GM13977 (cell line): Measurements from ENCODE around the gene STRA8.
"Not testable (repeated sequence)": the region's sequence is repeated elsewhere in the genome, so short reads cannot be mapped to it uniquely, and the experiment has no call there.

Experiments used
- DNase-seq: peaks from one replicate; pipeline ENCODE4 v3.0.0; 2012; ENCODE audit warnings: low spot score
- in situ Hi-C: fragments of 300-500 bp; cut with MboI; formaldehyde crosslinking; loops from one replicate; pipeline ENCODE4 v1.12.0; 2022; ENCODE audit warnings: low sequenced_read_pairs, low pct_unique_long_range_greater_than_20kb, mixed read lengths, inconsistent platforms; ENCODE audit not compliant: unreplicated experiment
- TF ChIP-seq, protein P1 (sequence below): IDR thresholded peaks from 2 replicates; pipeline ENCODE4 v1.5.1; 2012; ENCODE audit warnings: mild to moderate bottlenecking, control low read depth; ENCODE audit not compliant: insufficient read depth; ENCODE audit errors: extremely low read depth, missing control alignments

Gene STRA8

DNA sequence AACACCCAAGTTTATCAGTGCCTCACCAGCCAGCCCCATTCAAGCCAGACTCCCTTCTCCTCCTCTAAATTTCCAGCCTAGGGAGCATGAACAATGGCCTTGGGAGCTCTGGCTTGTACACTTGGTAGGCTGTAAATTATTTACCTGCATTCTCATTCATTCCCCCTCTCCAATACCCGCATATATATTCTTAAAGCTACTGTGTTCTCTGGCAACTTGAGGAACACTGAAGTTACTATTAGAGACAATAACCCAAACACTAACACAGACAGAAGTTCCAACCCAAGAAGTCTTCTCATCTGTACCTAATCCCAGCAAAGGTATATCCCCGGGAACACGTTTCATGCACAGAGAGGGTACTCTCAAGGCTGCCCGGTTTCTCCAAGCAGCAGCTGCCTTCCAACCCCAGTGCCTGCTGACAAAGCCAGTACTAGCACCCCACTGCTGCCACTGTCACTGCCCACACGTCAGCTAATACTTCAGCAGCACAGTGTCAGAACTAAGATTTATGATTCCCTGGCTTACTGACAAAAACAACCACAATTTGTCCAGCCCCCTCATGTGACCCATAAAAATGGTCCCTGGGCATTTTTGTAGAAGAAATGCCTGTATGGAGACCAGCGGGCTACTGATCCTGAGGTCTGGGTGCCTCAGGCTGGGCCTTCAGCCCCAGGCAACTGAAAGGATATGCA lies 25.4 kb upstream of the STRA8 start:
- in situ Hi-C loops, result no loop called here
- TF ChIP-seq, protein P1, sequence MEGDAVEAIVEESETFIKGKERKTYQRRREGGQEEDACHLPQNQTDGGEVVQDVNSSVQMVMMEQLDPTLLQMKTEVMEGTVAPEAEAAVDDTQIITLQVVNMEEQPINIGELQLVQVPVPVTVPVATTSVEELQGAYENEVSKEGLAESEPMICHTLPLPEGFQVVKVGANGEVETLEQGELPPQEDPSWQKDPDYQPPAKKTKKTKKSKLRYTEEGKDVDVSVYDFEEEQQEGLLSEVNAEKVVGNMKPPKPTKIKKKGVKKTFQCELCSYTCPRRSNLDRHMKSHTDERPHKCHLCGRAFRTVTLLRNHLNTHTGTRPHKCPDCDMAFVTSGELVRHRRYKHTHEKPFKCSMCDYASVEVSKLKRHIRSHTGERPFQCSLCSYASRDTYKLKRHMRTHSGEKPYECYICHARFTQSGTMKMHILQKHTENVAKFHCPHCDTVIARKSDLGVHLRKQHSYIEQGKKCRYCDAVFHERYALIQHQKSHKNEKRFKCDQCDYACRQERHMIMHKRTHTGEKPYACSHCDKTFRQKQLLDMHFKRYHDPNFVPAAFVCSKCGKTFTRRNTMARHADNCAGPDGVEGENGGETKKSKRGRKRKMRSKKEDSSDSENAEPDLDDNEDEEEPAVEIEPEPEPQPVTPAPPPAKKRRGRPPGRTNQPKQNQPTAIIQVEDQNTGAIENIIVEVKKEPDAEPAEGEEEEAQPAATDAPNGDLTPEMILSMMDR, result no peak
- DNase-seq, result no peak

DNA sequence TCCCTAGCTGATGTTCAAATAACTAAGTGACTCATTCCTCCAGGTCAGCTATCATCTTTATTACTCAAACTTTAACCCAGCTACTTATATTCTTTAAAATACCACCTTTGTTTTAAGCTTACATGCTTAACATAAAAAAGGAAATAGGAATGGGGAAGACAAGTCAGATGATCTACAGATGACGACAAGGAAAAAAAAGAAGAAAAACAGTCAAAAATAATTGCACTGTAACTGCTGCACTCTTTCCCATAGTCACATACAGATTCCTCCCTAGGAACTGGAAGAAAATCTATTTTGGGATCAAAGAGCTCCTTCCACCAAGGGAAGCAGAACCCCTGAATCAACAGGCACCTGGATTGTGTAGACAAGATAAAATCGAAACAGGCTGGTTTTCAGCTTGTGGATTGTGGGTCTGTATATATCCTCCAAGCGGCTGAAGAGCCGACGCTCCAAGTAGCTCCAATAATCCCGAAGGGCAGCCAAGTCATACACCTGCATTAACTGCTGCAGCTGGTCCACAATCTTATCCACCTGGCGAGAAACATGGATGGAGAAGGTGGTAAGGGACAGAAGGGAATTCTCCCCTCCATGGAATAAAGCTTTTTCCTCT lies 24.3 kb upstream of the STRA8 start:
- TF ChIP-seq, protein P1, result no peak
- DNase-seq, result no peak
- in situ Hi-C loops, result no loop called here

DNA sequence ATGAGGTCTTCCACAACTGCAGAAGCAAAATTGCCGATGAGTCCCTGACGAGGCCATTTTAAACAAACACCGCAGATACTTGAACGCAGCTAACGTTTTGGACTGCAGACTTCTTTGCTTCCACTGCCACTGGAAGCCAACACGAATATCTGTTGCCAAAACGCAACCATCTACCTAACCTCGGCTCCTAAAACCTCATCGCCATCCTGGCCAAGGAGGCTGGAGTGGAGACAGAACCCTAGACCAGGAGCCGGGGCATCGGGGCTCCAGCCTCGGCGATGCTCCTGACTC lies 22.8 kb upstream of the STRA8 start:
- in situ Hi-C loops, result no loop called here
- TF ChIP-seq, protein P1, result no peak
- DNase-seq, result no peak

DNA sequence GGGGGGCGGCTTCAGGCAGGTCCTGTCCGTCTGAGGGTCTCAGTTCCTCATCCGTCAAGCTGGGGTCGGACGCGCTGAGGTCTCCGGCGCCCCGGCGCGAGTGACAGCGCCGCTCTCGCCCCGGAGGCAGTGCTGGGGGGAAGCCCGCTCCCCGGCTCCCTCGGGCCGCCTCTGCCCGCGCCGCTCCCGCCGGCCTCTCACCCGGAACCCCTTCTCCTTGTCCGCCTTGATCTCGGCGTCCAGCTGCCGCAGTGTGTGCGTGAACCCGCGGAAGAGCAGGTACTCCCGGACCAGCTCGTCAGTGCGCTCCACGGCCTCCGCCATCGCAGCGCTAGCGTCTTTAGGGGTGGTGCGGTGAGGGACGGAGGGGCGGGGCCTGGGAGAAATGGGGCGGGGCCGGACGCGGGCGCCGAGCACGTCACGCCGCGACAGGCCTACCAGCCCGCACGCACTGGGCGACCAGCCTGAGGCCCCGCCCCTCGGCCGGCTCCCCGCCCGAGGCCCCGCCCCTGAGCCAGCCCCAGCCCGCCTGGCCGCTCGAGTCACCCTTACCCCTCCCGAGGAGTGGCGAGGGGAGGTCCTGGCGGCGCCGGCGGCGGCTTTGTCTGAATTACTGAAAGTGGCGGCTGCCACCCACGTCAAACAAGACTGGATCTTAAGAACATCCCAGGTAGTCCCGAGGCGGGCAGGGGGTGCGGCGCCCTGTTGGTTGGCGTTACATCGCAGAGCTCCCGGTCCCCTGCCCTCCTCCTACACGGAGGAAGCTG lies 22.3 kb upstream of the STRA8 start, which contains the start of gene WDR91:
TSS of gene WDR91 (minus strand) at position 348 of the 767 bp plus-strand sequence. CDS start at position 324, 24 bp downstream.
- TF ChIP-seq, protein P1, result no peak
- DNase-seq, result peak; percentile 100
- in situ Hi-C loops, result no loop called here

DNA sequence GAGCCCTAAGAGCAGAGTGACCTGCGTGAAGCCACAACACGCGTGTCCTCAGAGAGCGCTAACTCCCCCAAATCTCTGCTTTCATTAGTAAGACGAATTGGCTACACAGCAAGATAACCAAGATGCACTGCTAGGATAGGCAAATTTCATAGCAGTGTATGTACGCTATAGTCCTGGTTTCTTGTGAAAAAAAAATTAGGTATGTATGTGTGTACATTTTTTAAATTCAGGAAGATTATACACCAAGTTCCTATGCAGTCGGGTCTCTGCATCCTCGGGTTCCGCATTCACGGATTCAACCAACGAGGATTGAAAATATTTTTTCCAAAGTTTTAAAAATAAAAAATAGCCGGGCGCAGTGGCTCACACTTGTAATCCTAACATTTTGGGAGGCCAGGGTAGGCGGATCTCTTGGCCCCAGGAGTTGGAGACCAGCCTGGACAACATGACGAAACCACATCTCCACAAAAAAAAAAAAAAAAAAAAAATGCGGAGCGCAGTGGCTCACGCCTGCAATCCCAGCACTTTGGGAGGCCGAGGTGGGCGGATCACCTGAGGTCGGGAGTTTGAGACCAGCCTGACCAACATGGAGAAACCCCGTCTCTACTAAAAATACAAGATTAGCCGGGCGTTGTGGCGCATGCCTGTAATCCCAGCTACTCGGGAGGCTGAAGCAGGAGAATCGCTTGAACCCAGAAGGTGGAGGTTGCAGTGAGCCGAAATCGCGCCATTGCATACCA lies 21.5 kb upstream of the STRA8 start:
- in situ Hi-C loops, DNase-seq: not testable (repeated sequence)

DNA sequence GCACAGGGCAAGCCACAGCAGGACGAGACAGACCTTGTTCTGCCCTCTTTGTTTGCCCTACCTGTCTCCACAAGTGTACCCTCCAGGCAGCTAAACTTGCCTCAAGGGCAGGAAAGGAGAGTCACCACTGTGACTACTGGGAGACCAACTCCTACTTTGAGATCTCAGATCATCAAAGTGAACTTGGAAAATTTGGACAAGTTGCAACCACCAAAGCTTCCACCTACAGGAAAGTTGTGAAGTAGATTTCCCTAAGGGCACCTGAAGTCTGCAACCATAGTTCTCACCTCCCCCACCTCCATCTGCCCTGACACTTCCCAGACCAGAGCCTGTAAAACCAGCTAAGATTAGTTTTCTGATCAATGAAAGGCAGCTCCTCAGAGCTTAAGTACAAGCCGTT lies 19.8 kb upstream of the STRA8 start:
- in situ Hi-C loops, result no loop called here
- TF ChIP-seq, protein P1, result no peak
- DNase-seq, result no peak

DNA sequence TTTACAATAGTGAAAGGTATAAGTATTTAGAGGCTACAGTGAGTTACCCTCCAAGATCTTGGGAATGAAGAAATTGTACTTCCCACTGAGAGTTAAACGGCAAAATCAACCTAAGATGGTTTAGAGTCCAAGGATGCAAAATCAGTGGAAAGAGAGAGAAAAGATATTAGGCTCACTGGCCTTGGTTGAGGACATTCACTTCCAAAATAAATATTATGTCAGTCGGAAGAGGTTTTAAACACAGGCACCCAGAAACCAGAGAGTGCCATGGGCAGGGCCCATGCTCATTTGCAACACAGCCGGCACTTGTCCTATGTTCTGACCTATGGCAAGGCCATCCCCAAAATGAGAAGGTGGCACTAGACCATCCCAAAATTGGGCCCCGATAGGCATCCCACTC lies 18.5 kb upstream of the STRA8 start:
- in situ Hi-C loops, result no loop called here
- no peak for DNase-seq
- TF ChIP-seq, protein P1, result no peak
